NCI-H1417 treated with DMSO at 0.1 percent for 48 hours (cell line): ENCODE data around the gene DEFB131A.
"Not testable (repeated sequence)": the region's sequence is repeated elsewhere in the genome, so short reads cannot be mapped to it uniquely, and the experiment has no call there.

Experiments used
- DNase-seq: peaks from one replicate; lab custom pipeline; 2025; lab: John Stamatoyannopoulos, UW

DEFB131A gene

GRCh38 chr4:9444114-9444513, at the start of gene DEFB131A:
Gene DEFB131A, plus strand, starts transcription at chr4:9444414. Its CDS starts 120 bp downstream, at chr4:9444534.
- DNase-seq = not testable (repeated sequence)

GRCh38 chr4:9405774-9406173, 38.4 kb upstream of the DEFB131A start:
- DNase-seq = not testable (repeated sequence)

GRCh38 chr4:9406491-9406890, 37.7 kb upstream of the DEFB131A start:
- not testable (repeated sequence) for DNase-seq

GRCh38 chr4:9409793-9410192, 34.4 kb upstream of the DEFB131A start:
- DNase-seq = no peak

GRCh38 chr4:9421884-9422455, 22.2 kb upstream of the DEFB131A start:
- DNase-seq = not testable (repeated sequence)

- DNase-seq = not testable (repeated sequence)
These were observed 18.3 kb upstream of the DEFB131A start for GRCh38 chr4:9425916-9426315.

- not testable (repeated sequence) for DNase-seq
These were observed 14.2 kb upstream of the DEFB131A start for GRCh38 chr4:9430061-9430460.

GRCh38 chr4:9433320-9433719, 10.9 kb upstream of the DEFB131A start:
- DNase-seq = not testable (repeated sequence)

GRCh38 chr4:9436728-9437127, 7.5 kb upstream of the DEFB131A start:
- not testable (repeated sequence) for DNase-seq

- DNase-seq = not testable (repeated sequence)
These were observed 1.9 kb upstream of the DEFB131A start for GRCh38 chr4:9442355-9442754.

GRCh38 chr4:9444681-9445080, 467 bp downstream of the DEFB131A start:
- DNase-seq = not testable (repeated sequence)

- not testable (repeated sequence) for DNase-seq
These were observed 8.0 kb downstream of the DEFB131A start for GRCh38 chr4:9452251-9452650.

- not testable (repeated sequence) for DNase-seq
These were observed 10.1 kb downstream of the DEFB131A start for GRCh38 chr4:9454284-9454683.

GRCh38 chr4:9455046-9455445, 10.8 kb downstream of the DEFB131A start:
- DNase-seq = not testable (repeated sequence)

- DNase-seq = not testable (repeated sequence)
These were observed 35.3 kb downstream of the DEFB131A start for GRCh38 chr4:9479466-9479865.

GRCh38 chr4:9480066-9480465, 35.9 kb downstream of the DEFB131A start:
- not testable (repeated sequence) for DNase-seq

- DNase-seq = not testable (repeated sequence)
These were observed 38.7 kb downstream of the DEFB131A start for GRCh38 chr4:9482871-9483270.

GRCh38 chr4:9483682-9484081, 39.5 kb downstream of the DEFB131A start:
- DNase-seq = not testable (repeated sequence)

- not testable (repeated sequence) for DNase-seq
These were observed 42.7 kb downstream of the DEFB131A start for GRCh38 chr4:9486880-9487279.

- DNase-seq = not testable (repeated sequence)
These were observed 44.6 kb downstream of the DEFB131A start for GRCh38 chr4:9488796-9489195.

GRCh38 chr4:9490496-9490895, 46.3 kb downstream of the DEFB131A start:
- not testable (repeated sequence) for DNase-seq

- DNase-seq = not testable (repeated sequence)
These were observed 46.8 kb downstream of the DEFB131A start for GRCh38 chr4:9490986-9491385.

- not testable (repeated sequence) for DNase-seq
These were observed 49.4 kb downstream of the DEFB131A start for GRCh38 chr4:9493589-9493988.
